ENCODE measurements around the gene SIMC1. TPM values are rescaled to one million over a fixed set of nuclear protein-coding genes. Genes with fewer than 3 reads are reported as not detected.
A peak's percentile ranks its signal among the peaks of the same experiment; 100 is the strongest.

SIMC1 gene
- polyA plus RNA-seq, 1 of the 3 experiments (the other 2 are of a cell fraction): 12.4 TPM

DNA sequence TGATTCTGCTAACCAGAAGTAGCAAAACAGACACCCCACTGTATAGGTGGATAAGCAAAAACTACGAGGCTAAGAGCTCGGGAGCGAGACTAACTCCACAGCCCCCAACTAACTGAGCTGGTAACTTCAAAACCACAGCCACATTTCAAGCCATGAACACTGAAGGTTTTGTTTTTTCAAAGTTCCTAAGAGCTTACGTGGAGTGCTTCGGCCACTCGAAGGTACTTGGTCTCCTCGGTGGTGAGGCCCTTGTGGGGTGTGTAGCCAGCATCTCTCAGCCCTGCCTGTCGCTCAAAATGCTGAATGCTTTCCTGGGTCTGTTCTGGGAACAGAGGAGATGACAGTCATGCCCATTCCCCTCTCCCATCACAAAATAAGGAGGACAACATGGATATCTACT lies 112.2 kb downstream of the SIMC1 start (continued):
- TF ChIP-seq, protein P1, sequence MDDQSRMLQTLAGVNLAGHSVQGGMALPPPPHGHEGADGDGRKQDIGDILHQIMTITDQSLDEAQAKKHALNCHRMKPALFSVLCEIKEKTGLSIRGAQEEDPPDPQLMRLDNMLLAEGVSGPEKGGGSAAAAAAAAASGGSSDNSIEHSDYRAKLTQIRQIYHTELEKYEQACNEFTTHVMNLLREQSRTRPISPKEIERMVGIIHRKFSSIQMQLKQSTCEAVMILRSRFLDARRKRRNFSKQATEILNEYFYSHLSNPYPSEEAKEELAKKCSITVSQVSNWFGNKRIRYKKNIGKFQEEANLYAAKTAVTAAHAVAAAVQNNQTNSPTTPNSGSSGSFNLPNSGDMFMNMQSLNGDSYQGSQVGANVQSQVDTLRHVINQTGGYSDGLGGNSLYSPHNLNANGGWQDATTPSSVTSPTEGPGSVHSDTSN (IDR thresholded peaks at IDR 0.05): no peak

DNA sequence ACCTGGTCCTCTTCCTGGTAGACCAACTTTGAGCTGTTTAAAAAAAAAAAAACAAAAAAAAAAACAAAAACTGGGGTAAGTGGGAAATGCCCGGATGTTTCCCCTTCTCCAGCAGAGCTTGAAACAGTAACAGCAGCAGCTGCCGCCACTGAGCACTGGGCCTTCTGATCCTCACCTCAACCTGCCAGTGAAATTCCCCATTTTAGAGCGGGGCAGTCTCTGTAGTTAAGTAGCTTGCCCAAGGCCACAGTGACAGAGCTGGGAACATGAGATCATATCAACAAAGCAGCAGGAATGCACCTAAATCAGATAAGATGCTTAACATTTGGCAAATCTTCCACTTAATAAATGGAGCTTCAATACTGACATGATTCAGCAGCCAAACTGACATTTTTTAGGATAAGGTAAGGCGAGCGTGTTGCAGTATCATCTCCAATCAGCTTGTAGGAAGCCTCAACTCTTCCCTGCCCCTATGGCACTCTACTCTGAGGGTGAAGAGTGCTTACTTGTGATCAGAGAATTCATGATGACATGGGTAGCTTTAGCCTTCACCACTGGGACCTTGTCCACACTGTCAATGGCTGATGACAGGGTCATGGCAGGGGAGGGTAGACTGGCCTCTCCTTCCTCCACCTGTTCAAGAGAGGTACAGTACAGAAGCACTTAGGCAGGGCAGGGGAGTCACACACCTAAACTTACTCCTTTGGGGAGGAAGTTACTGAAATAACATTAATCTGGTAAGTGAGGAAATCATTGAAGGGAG lies 114.1 kb downstream of the SIMC1 start:
- Histone ChIP-seq H3K36me3 (replicated peaks in 1 of 2; ENCODE audit: control insufficient read depth in 1 of 2, insufficient read depth in 2 of 2, low read length in 1 of 2) (peaks cover 55 to 82% of the 10 kb centered on the region in 2 experiments), H2AFZ (ENCODE audit: low read depth) (no peak overlapping the region), H4K20me1 (ENCODE audit: insufficient read depth) (peaks cover 45% of the 10 kb centered on the region), H3K79me2 (ENCODE audit: insufficient read depth) (peaks cover 75% of the 10 kb centered on the region), H3K27ac (ENCODE audit: low read depth in 2 of 2, low read length in 1 of 2) (no peak overlapping the region), H3K27me3 (ENCODE audit: insufficient read depth) (no peaks in the 10 kb centered on the region), H3F3A (replicated peaks; ENCODE audit: insufficient read depth) (peaks cover 3% of the 10 kb centered on the region), H3K9ac (no peak overlapping the region), H3K4me3 (ENCODE audit: low read depth in 2 of 2, low read length in 1 of 2) (no peak overlapping the region), H3K9me2 (no peaks in the 10 kb centered on the region), H3K9me3 (no peaks in the 10 kb centered on the region), H3K4me1 (ENCODE audit: control insufficient read depth in 1 of 2, insufficient read depth in 2 of 2, low read depth in 1 of 2, low read length in 1 of 2) (peaks cover 0 to 7% of the 10 kb centered on the region in 2 experiments; a peak in 1 of 4 replicates), H3K4me2 (no peak overlapping the region)
- TF ChIP-seq YY1 (IDR thresholded peaks at IDR 0.05; ENCODE audit: low read depth) (no peak), GATA2 (CRISPR knock-in tag; IDR thresholded peaks at IDR 0.05) (peak; percentile 58)
- ChIA-PET CTCF (interaction anchor here (0.6 kb wide), 1 partner anchor 21 kb away, joined by 3 read pairs; no protein-coding TSS in a partner anchor), POLR2A (interaction anchor here (1.9 kb wide), 1 partner anchor 9 kb away, joined by 5 read pairs; the partner anchor contains the start of gene KIAA1191)
- 87% methylated on average over 5 of the region's 5 CpGs for WGBS (ENCODE audit: low lambda C conversion rate)
- DNase-seq: no peak

DNA sequence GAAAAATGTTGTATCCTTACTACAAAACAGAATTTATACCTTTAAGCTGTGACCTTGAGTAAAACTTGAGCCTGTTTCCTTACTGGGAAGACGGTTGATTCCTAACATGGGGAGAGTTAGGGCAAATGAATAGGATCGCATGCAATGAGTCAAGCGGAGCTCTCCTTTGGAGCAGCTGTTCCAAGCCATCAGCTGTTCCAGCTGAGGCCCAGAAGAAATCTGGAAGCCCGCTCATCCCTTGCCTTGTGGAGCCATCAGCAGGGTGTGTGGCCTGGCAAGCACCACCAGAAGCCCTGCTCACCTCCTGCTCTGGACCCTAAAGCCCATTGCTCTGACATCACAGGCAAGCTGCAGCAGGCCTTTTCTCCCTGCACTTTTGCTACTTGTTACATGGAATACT lies 115.3 kb downstream of the SIMC1 start:
- H3K27me3 ChIP-seq (ENCODE audit: insufficient read depth): no peaks in the 10 kb centered on the region

More for the DNA sequence above, 115.3 kb downstream of the SIMC1 start:
- Histone ChIP-seq H3K79me2 (ENCODE audit: insufficient read depth) (peaks cover 88% of the 10 kb centered on the region), H4K20me1 (ENCODE audit: insufficient read depth) (peaks cover 53% of the 10 kb centered on the region), H3F3A (replicated peaks; ENCODE audit: insufficient read depth) (peaks cover 3% of the 10 kb centered on the region), H3K4me3 (ENCODE audit: low read depth in 2 of 2, low read length in 1 of 2) (no peak overlapping the region), H3K4me1 (ENCODE audit: control insufficient read depth in 1 of 2, insufficient read depth in 2 of 2, low read depth in 1 of 2, low read length in 1 of 2) (peaks cover 0 to 7% of the 10 kb centered on the region in 2 experiments; a peak in 1 of 4 replicates), H3K9me2 (no peaks in the 10 kb centered on the region), H3K36me3 (replicated peaks in 1 of 2; ENCODE audit: control insufficient read depth in 1 of 2, insufficient read depth in 2 of 2, low read length in 1 of 2) (peaks cover 55 to 77% of the 10 kb centered on the region in 2 experiments), H3K4me2 (no peak overlapping the region), H3K27ac (ENCODE audit: low read depth in 2 of 2, low read length in 1 of 2) (no peak overlapping the region), H3K9ac (no peak overlapping the region), H2AFZ (ENCODE audit: low read depth) (no peak overlapping the region), H3K9me3 (no peaks in the 10 kb centered on the region)
- no peak for DNase-seq
- CTCF ChIA-PET: no interaction called here
- POLR2A ChIA-PET: no interaction called here
- TF ChIP-seq JUND (IDR thresholded peaks at IDR 0.05) (no peak), FOSL2 (IDR thresholded peaks at IDR 0.05; ENCODE audit: borderline replicate concordance, low read depth) (no peak), CHD2 (IDR thresholded peaks at IDR 0.05; ENCODE audit: low read length, partially characterized antibody) (no peak), POLR2AphosphoS5 (IDR thresholded peaks at IDR 0.05; ENCODE audit: low read depth, low read length) (no peak), RXRA (IDR thresholded peaks at IDR 0.05; ENCODE audit: borderline replicate concordance, low read depth) (no peak), MEF2A (IDR thresholded peaks at IDR 0.05; ENCODE audit: borderline replicate concordance, low read depth) (no peak), ELF1 (IDR thresholded peaks at IDR 0.05) (no peak), FOXJ3 (CRISPR knock-in tag; IDR thresholded peaks at IDR 0.05) (no peak)
- TF ChIP-seq, protein P1 (IDR thresholded peaks at IDR 0.05): no peak
- 100% methylated on average over 4 of the region's 4 CpGs for WGBS (ENCODE audit: low lambda C conversion rate)

Data from SK-N-SH (cell line).